Astrocyte (in vitro differentiated cells and primary cell): ENCODE results near the gene C12orf56. TPM values are rescaled to one million over a fixed set of nuclear protein-coding genes. Genes with fewer than 3 reads are reported as not detected.

ENCODE experiments used
- DNase-seq: peaks from one replicate; pipeline ENCODE4 v3.0.0-alpha.2; 2010; ENCODE audit warnings: low read depth
- FAIRE-seq: peaks from 2 replicates; lab custom pipeline; 2011; peaks lifted over from hg19 to GRCh38; lab: Jason Lieb, UNC
- H2AFZ ChIP-seq: 2 replicates; pipeline ENCODE4 v1.6.0; 2012; ENCODE audit warnings: low read depth, low read length, inconsistent platforms
- H3K27ac ChIP-seq: 2 replicates; pipeline ENCODE4 v1.5.1; 2011; ENCODE audit warnings: low read depth, low read length, inconsistent platforms
- H3K27me3 ChIP-seq: 2 replicates; pipeline ENCODE4 v1.6.0; 2011; ENCODE audit warnings: low read length, inconsistent platforms; ENCODE audit not compliant: insufficient read depth
- H3K36me3 ChIP-seq: 2 replicates; pipeline ENCODE4 v1.5.1; 2011; ENCODE audit warnings: low read length, inconsistent platforms; ENCODE audit not compliant: insufficient read depth
- H3K4me1 ChIP-seq: 2 replicates; pipeline ENCODE4 v1.5.1; 2011; ENCODE audit warnings: low read length, inconsistent platforms; ENCODE audit not compliant: insufficient read depth
- H3K4me2 ChIP-seq: 2 replicates; pipeline ENCODE4 v1.6.0; 2012; ENCODE audit warnings: low read length, inconsistent platforms
- H3K4me3 ChIP-seq: 2 replicates; pipeline ENCODE4 v1.5.1; 2011; ENCODE audit warnings: low read depth, mild to moderate bottlenecking, low read length, inconsistent platforms; ENCODE audit not compliant: insufficient read depth
- H3K79me2 ChIP-seq: 2 replicates; pipeline ENCODE4 v1.6.0; 2012; ENCODE audit warnings: mild to moderate bottlenecking, low read length, inconsistent platforms; ENCODE audit not compliant: insufficient read depth
- H3K9ac ChIP-seq: 2 replicates; pipeline ENCODE4 v1.6.0; 2012; ENCODE audit warnings: mild to moderate bottlenecking, low read length, inconsistent platforms
- H3K9me3 ChIP-seq: 2 replicates; pipeline ENCODE4 v1.5.1; 2012; ENCODE audit warnings: low read depth, mild to moderate bottlenecking, low read length, inconsistent platforms; ENCODE audit not compliant: insufficient read depth
- H4K20me1 ChIP-seq: 2 replicates; pipeline ENCODE4 v1.6.0; 2012; ENCODE audit warnings: low read length, inconsistent platforms; ENCODE audit not compliant: insufficient read depth
- H3K27ac Mint-ChIP-seq: one replicate; pipeline ENCODE4 v1.8.0; 2021; ENCODE audit warnings: mild to moderate bottlenecking, mixed read lengths; ENCODE audit not compliant: unreplicated experiment
- H3K27me3 Mint-ChIP-seq: one replicate; pipeline ENCODE4 v1.8.0; 2021; ENCODE audit warnings: low read depth, mixed read lengths; ENCODE audit not compliant: unreplicated experiment
- H3K36me3 Mint-ChIP-seq: one replicate; pipeline ENCODE4 v1.8.0; 2021; ENCODE audit warnings: low read depth, mixed read lengths; ENCODE audit not compliant: unreplicated experiment
- H3K4me1 Mint-ChIP-seq: one replicate; pipeline ENCODE4 v1.8.0; 2021; ENCODE audit warnings: low read depth, mixed read lengths; ENCODE audit not compliant: unreplicated experiment
- H3K4me3 Mint-ChIP-seq: one replicate; pipeline ENCODE4 v1.8.0; 2021; ENCODE audit warnings: mild to moderate bottlenecking, moderate library complexity, mixed read lengths; ENCODE audit not compliant: unreplicated experiment
- H3K9me3 Mint-ChIP-seq: one replicate; pipeline ENCODE4 v1.8.0; 2021; ENCODE audit warnings: mild to moderate bottlenecking, mixed read lengths; ENCODE audit not compliant: unreplicated experiment
- EZH2 ChIP-seq: IDR thresholded peaks from 2 replicates; pipeline ENCODE4 v1.6.1; 2012; ENCODE audit warnings: mild to moderate bottlenecking, low read length, inconsistent platforms; ENCODE audit not compliant: insufficient read depth
- total RNA-seq: library from RNA; stranded (reverse); gene quantifications from 2 replicates; pipeline ENCODE4 v1.2.1, GENCODE V29; 2021
- TF ChIP-seq, protein P1 (sequence below): IDR thresholded peaks from 2 replicates; pipeline ENCODE4 v1.5.1; 2011; ENCODE audit warnings: low read depth, mild to moderate bottlenecking, inconsistent platforms, low read length, moderate library complexity; ENCODE audit not compliant: insufficient read depth

C12orf56 gene
- total RNA-seq, 1 donor from 2014 or later, result not detected

DNA sequence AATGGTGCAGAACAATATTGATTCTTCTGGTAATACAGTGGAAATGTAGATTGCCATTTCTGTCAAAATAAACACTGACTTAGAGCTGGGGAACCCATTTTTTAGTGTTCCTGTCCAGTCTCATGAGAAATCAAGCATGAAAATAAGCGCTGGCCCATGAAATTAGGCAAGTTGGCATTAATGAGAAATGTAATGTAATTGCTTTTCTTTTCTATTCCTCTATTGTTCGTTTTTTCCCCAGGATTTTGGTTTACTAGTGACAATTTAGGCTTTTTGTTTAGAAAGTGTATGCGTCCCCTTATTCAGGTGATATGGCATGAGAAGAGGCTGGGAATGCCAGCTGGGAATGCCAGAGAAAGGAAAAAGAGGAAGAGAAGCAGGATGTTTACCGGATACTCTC lies 104.0 kb downstream of the C12orf56 start:
- Mint-ChIP-seq H3K27me3 (no peaks in the 10 kb centered on the region), H3K4me1 (no peaks in the 10 kb centered on the region), H3K4me3 (no peak overlapping the region), H3K9me3 (no peaks in the 10 kb centered on the region), H3K36me3 (no peaks in the 10 kb centered on the region), H3K27ac (no peak overlapping the region)
- no peaks in the 10 kb centered on the region for H4K20me1 ChIP-seq
- H3K36me3 ChIP-seq, result no peaks in the 10 kb centered on the region
- H3K79me2 ChIP-seq, result no peaks in the 10 kb centered on the region
- H2AFZ ChIP-seq, result no peak overlapping the region
- H3K4me2 ChIP-seq, result no peak overlapping the region
- H3K4me1 ChIP-seq, result no peaks in the 10 kb centered on the region
- FAIRE-seq, result no peak
- H3K9ac ChIP-seq, result no peak overlapping the region
- DNase-seq, result no peak
- no peaks in the 10 kb centered on the region for H3K27me3 ChIP-seq
- no peak for TF ChIP-seq EZH2
- TF ChIP-seq, protein P1, sequence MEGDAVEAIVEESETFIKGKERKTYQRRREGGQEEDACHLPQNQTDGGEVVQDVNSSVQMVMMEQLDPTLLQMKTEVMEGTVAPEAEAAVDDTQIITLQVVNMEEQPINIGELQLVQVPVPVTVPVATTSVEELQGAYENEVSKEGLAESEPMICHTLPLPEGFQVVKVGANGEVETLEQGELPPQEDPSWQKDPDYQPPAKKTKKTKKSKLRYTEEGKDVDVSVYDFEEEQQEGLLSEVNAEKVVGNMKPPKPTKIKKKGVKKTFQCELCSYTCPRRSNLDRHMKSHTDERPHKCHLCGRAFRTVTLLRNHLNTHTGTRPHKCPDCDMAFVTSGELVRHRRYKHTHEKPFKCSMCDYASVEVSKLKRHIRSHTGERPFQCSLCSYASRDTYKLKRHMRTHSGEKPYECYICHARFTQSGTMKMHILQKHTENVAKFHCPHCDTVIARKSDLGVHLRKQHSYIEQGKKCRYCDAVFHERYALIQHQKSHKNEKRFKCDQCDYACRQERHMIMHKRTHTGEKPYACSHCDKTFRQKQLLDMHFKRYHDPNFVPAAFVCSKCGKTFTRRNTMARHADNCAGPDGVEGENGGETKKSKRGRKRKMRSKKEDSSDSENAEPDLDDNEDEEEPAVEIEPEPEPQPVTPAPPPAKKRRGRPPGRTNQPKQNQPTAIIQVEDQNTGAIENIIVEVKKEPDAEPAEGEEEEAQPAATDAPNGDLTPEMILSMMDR, result no peak
- H3K9me3 ChIP-seq, result no peaks in the 10 kb centered on the region
- no peak overlapping the region for H3K4me3 ChIP-seq
- H3K27ac ChIP-seq, result no peak overlapping the region

GRCh38 chr12:64284256-64284655 lies 106.3 kb downstream of the C12orf56 start:
- H3K4me1 ChIP-seq, result no peaks in the 10 kb centered on the region
- DNase-seq, result no peak
- no peak for FAIRE-seq
- no peaks in the 10 kb centered on the region for H3K27me3 ChIP-seq
- H2AFZ ChIP-seq, result no peak overlapping the region
- TF ChIP-seq EZH2, result no peak
- TF ChIP-seq, protein P1, result no peak
- H4K20me1 ChIP-seq, result no peaks in the 10 kb centered on the region
- no peak overlapping the region for H3K4me2 ChIP-seq
- Mint-ChIP-seq H3K27ac (no peak overlapping the region), H3K27me3 (no peaks in the 10 kb centered on the region), H3K9me3 (no peaks in the 10 kb centered on the region), H3K4me1 (no peaks in the 10 kb centered on the region), H3K36me3 (no peaks in the 10 kb centered on the region), H3K4me3 (no peak overlapping the region)
- H3K9ac ChIP-seq, result no peak overlapping the region
- no peaks in the 10 kb centered on the region for H3K36me3 ChIP-seq
- H3K27ac ChIP-seq, result no peak overlapping the region
- H3K79me2 ChIP-seq, result no peaks in the 10 kb centered on the region
- no peaks in the 10 kb centered on the region for H3K9me3 ChIP-seq
- H3K4me3 ChIP-seq, result no peak overlapping the region

- H3K9me3 Mint-ChIP-seq, result no peaks in the 10 kb centered on the region
- no peak for DNase-seq
- Histone ChIP-seq H3K27ac (no peak overlapping the region), H3K4me1 (no peaks in the 10 kb centered on the region), H3K79me2 (no peaks in the 10 kb centered on the region), H3K36me3 (no peaks in the 10 kb centered on the region), H3K27me3 (no peaks in the 10 kb centered on the region), H3K4me3 (no peak overlapping the region), H3K9ac (no peak overlapping the region), H3K9me3 (no peaks in the 10 kb centered on the region), H4K20me1 (no peaks in the 10 kb centered on the region), H3K4me2 (no peak overlapping the region), H2AFZ (no peak overlapping the region)
- no peaks in the 10 kb centered on the region for H3K36me3 Mint-ChIP-seq
- H3K27me3 Mint-ChIP-seq, result no peaks in the 10 kb centered on the region
- no peak overlapping the region for H3K27ac Mint-ChIP-seq
- H3K4me1 Mint-ChIP-seq, result no peaks in the 10 kb centered on the region
- no peak overlapping the region for H3K4me3 Mint-ChIP-seq
- no peak for TF ChIP-seq EZH2
- TF ChIP-seq, protein P1, result no peak
- FAIRE-seq, result no peak
Measured at GRCh38 chr12:64278421-64278820, 112.1 kb downstream of the C12orf56 start.
